ENCODE measurements around the gene RRP1B.

Gene RRP1B

DNA sequence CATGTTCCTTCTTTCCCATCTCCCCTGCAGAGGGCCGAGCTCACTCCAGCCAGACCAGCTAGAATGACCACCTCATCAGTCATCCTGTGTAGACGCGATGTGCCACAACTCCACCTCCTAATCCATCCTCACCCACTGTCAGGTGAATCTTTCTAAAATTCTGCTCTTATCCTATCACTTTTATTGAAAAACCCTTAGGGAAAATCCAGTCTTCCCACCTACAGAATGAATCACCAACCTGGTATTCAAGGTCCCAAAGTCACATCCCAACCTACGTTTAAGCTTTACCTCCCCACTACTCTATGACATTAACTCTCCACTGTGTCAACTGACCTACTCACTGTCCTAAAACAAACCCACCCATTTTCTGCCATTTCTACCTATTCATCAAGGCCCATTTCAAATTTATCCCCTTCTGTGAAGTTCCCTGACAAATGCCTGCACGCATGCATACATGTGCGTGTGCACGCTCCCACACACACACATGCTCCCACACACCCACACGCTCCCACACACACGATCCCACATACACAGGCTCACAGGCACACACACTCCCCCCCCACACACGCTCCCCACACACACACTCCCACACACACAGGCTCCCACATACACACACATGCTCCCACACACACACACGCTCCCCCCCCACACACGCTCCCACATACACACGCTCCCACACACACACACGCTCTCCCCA, 27.8 kb upstream of the RRP1B start:
- TF ChIP-seq, protein P1, sequence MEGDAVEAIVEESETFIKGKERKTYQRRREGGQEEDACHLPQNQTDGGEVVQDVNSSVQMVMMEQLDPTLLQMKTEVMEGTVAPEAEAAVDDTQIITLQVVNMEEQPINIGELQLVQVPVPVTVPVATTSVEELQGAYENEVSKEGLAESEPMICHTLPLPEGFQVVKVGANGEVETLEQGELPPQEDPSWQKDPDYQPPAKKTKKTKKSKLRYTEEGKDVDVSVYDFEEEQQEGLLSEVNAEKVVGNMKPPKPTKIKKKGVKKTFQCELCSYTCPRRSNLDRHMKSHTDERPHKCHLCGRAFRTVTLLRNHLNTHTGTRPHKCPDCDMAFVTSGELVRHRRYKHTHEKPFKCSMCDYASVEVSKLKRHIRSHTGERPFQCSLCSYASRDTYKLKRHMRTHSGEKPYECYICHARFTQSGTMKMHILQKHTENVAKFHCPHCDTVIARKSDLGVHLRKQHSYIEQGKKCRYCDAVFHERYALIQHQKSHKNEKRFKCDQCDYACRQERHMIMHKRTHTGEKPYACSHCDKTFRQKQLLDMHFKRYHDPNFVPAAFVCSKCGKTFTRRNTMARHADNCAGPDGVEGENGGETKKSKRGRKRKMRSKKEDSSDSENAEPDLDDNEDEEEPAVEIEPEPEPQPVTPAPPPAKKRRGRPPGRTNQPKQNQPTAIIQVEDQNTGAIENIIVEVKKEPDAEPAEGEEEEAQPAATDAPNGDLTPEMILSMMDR (IDR thresholded peaks at IDR 0.05; ENCODE audit: insufficient read depth, low read length) = no peak
- TF ChIP-seq POLR2AphosphoS5 (IDR thresholded peaks at IDR 0.05; ENCODE audit: low read depth) (no peak), GABPA (IDR thresholded peaks at IDR 0.05; ENCODE audit: low read depth) (no peak), SPI1 (IDR thresholded peaks at IDR 0.05; ENCODE audit: borderline replicate concordance, low read depth) (no peak)
- TF ChIP-seq, protein P2, sequence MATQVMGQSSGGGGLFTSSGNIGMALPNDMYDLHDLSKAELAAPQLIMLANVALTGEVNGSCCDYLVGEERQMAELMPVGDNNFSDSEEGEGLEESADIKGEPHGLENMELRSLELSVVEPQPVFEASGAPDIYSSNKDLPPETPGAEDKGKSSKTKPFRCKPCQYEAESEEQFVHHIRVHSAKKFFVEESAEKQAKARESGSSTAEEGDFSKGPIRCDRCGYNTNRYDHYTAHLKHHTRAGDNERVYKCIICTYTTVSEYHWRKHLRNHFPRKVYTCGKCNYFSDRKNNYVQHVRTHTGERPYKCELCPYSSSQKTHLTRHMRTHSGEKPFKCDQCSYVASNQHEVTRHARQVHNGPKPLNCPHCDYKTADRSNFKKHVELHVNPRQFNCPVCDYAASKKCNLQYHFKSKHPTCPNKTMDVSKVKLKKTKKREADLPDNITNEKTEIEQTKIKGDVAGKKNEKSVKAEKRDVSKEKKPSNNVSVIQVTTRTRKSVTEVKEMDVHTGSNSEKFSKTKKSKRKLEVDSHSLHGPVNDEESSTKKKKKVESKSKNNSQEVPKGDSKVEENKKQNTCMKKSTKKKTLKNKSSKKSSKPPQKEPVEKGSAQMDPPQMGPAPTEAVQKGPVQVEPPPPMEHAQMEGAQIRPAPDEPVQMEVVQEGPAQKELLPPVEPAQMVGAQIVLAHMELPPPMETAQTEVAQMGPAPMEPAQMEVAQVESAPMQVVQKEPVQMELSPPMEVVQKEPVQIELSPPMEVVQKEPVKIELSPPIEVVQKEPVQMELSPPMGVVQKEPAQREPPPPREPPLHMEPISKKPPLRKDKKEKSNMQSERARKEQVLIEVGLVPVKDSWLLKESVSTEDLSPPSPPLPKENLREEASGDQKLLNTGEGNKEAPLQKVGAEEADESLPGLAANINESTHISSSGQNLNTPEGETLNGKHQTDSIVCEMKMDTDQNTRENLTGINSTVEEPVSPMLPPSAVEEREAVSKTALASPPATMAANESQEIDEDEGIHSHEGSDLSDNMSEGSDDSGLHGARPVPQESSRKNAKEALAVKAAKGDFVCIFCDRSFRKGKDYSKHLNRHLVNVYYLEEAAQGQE (IDR thresholded peaks at IDR 0.05; ENCODE audit: insufficient replicate concordance, low read depth) = no peak
- Histone ChIP-seq H3K27ac (replicated peaks) (no peak overlapping the region), H3K27me3 (ENCODE audit: insufficient read depth, poor library complexity, severe bottlenecking) (no peaks in the 10 kb centered on the region), H3K4me3 (replicated peaks; ENCODE audit: insufficient read depth, low read length) (no peak overlapping the region)
- no peak for DNase-seq (ENCODE audit: low read depth in 1 of 2, low spot score in 1 of 2)

DNA sequence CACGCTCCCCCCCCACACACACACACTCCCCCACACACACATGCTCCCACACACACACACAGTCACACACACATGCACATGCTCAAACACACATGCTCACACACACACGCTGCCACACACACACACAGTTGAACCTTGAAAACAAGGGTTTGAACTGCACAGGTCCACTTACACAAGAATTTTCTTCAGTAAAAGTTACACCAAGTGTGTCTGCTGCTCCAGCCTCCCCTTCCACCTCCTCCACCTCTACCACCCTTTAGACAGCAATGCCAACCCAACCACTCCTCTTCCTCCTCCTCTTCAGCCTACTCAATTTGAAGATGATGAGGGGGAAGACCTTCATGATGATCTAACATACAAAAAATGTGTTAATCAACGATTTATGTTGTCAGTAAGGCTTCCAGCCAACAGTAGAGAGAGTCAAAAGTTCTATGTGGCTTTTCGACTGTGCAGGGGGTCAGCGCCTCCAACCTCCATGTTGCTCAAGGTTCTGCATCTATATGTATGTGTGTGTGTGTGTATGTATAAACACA, 26.9 kb upstream of the RRP1B start:
- TF ChIP-seq GABPA (IDR thresholded peaks at IDR 0.05; ENCODE audit: low read depth) = no peak
- no peak overlapping the region for H3K4me3 ChIP-seq (replicated peaks; ENCODE audit: insufficient read depth, low read length)
- H3K27me3 ChIP-seq (ENCODE audit: insufficient read depth, poor library complexity, severe bottlenecking) = no peaks in the 10 kb centered on the region
- no peak for DNase-seq (ENCODE audit: low read depth in 1 of 2, low spot score in 1 of 2)
- no peak overlapping the region for H3K27ac ChIP-seq (replicated peaks)

- no peak overlapping the region for H3K27ac ChIP-seq (replicated peaks)
- H3K4me3 ChIP-seq (replicated peaks; ENCODE audit: insufficient read depth, low read length) = no peak overlapping the region
- no peaks in the 10 kb centered on the region for H3K27me3 ChIP-seq (ENCODE audit: insufficient read depth, poor library complexity, severe bottlenecking)
- DNase-seq (ENCODE audit: low read depth in 1 of 2, low spot score in 1 of 2) = no peak
- TF ChIP-seq SPI1 (IDR thresholded peaks at IDR 0.05; ENCODE audit: borderline replicate concordance, low read depth) (no peak), POLR2AphosphoS5 (IDR thresholded peaks at IDR 0.05; ENCODE audit: low read depth) (no peak), GABPA (IDR thresholded peaks at IDR 0.05; ENCODE audit: low read depth) (no peak)
- TF ChIP-seq, protein P1 (IDR thresholded peaks at IDR 0.05; ENCODE audit: insufficient read depth, low read length) = no peak
- TF ChIP-seq, protein P2 (IDR thresholded peaks at IDR 0.05; ENCODE audit: insufficient replicate concordance, low read depth) = no peak
Observed at GRCh38 chr21:43634618-43635017, 24.7 kb upstream of the RRP1B start.

DNA sequence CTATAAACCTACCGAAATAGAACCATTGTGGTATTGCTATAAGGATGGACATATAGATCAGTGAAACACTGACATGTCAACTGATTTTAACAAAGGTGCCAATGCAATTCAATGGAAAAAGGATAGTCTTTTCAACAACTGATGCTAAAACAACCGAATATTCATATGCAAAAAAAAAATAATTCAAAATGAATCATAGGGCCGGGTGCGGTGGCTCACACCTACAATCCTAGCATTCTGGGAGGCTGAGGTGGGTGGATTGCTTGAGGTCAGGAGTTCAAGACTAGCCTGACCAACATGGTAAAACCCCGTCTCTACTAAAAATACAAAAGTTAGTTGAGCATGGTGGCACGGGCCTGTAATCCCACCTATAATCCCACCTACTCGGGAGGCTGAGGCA, 23.9 kb upstream of the RRP1B start:
- Histone ChIP-seq H3K27me3 (ENCODE audit: insufficient read depth, poor library complexity, severe bottlenecking) (no peaks in the 10 kb centered on the region), H3K4me3 (replicated peaks; ENCODE audit: insufficient read depth, low read length) (no peak overlapping the region), H3K27ac (replicated peaks) (no peak overlapping the region)
- DNase-seq (ENCODE audit: low read depth in 1 of 2, low spot score in 1 of 2) = no peak
- no peak for TF ChIP-seq SPI1 (IDR thresholded peaks at IDR 0.05; ENCODE audit: borderline replicate concordance, low read depth)
